ENCODE data around the gene RAD51B.

The RAD51B gene

GRCh38 chr14:68247274-68247673 is 427.7 kb downstream of the RAD51B start:
- Histone ChIP-seq H3K27me3 (ENCODE audit: insufficient read depth, poor library complexity, severe bottlenecking) (no peaks in the 10 kb centered on the region), H3K9me3 (ENCODE audit: severe bottlenecking) (no peaks in the 10 kb centered on the region), H3K36me3 (ENCODE audit: low read depth) (no peaks in the 10 kb centered on the region), H3K4me3 (ENCODE audit: severe bottlenecking) (no peak overlapping the region), H3K4me1 (ENCODE audit: insufficient read depth, poor library complexity, severe bottlenecking) (peaks cover 55% of the 10 kb centered on the region), H3K27ac (ENCODE audit: poor library complexity, severe bottlenecking) (peak overlapping the region; percentile 83)
- TF ChIP-seq CTCF (IDR thresholded peaks at IDR 0.05; ENCODE audit: poor library complexity, severe bottlenecking), result no peak
- no peak for DNase-seq (ENCODE audit: low spot score)
- no peak for ATAC-seq (ENCODE audit: low read depth)

- Histone ChIP-seq H3K27me3 (ENCODE audit: insufficient read depth, poor library complexity, severe bottlenecking) (no peaks in the 10 kb centered on the region), H3K4me1 (ENCODE audit: insufficient read depth, poor library complexity, severe bottlenecking) (peaks cover 55% of the 10 kb centered on the region), H3K4me3 (ENCODE audit: severe bottlenecking) (no peak overlapping the region), H3K9me3 (ENCODE audit: severe bottlenecking) (no peaks in the 10 kb centered on the region), H3K36me3 (ENCODE audit: low read depth) (no peaks in the 10 kb centered on the region), H3K27ac (ENCODE audit: poor library complexity, severe bottlenecking) (peak overlapping the region; percentile 83)
- no peak for DNase-seq (ENCODE audit: low spot score)
- ATAC-seq (ENCODE audit: low read depth), result no peak
- no peak for TF ChIP-seq CTCF (IDR thresholded peaks at IDR 0.05; ENCODE audit: poor library complexity, severe bottlenecking)
Measured at GRCh38 chr14:68247676-68248268, 428.2 kb downstream of the RAD51B start.

- peak; percentile 42; the same call in 2 of the 3 replicates for ATAC-seq (ENCODE audit: low read depth)
- Histone ChIP-seq H3K27me3 (ENCODE audit: insufficient read depth, poor library complexity, severe bottlenecking) (no peaks in the 10 kb centered on the region), H3K9me3 (ENCODE audit: severe bottlenecking) (no peaks in the 10 kb centered on the region), H3K27ac (ENCODE audit: poor library complexity, severe bottlenecking) (peak overlapping the region; percentile 83), H3K4me3 (ENCODE audit: severe bottlenecking) (no peak overlapping the region), H3K36me3 (ENCODE audit: low read depth) (no peaks in the 10 kb centered on the region), H3K4me1 (ENCODE audit: insufficient read depth, poor library complexity, severe bottlenecking) (peaks cover 56% of the 10 kb centered on the region)
- TF ChIP-seq CTCF (IDR thresholded peaks at IDR 0.05; ENCODE audit: poor library complexity, severe bottlenecking), result peak; percentile 96
- no peak for DNase-seq (ENCODE audit: low spot score)
Measured at GRCh38 chr14:68248481-68249255, 429.1 kb downstream of the RAD51B start.

- Histone ChIP-seq H3K27me3 (ENCODE audit: insufficient read depth, poor library complexity, severe bottlenecking) (no peaks in the 10 kb centered on the region), H3K4me3 (ENCODE audit: severe bottlenecking) (no peak overlapping the region), H3K4me1 (ENCODE audit: insufficient read depth, poor library complexity, severe bottlenecking) (peaks cover 68% of the 10 kb centered on the region), H3K9me3 (ENCODE audit: severe bottlenecking) (no peaks in the 10 kb centered on the region), H3K27ac (ENCODE audit: poor library complexity, severe bottlenecking) (peak overlapping the region; percentile 83), H3K36me3 (ENCODE audit: low read depth) (no peaks in the 10 kb centered on the region)
- no peak for DNase-seq (ENCODE audit: low spot score)
- peak; percentile 67 for ATAC-seq (ENCODE audit: low read depth)
- no peak for TF ChIP-seq CTCF (IDR thresholded peaks at IDR 0.05; ENCODE audit: poor library complexity, severe bottlenecking)
Measured at GRCh38 chr14:68249661-68250451, 430.3 kb downstream of the RAD51B start.

Measured in RWPE2 (cell line).